Inferior parietal cortex (tissue), 1 donor: Measurements from ENCODE around the gene ZC3H6.
"Not testable (repeated sequence)": the region's sequence is repeated elsewhere in the genome, so short reads cannot be mapped to it uniquely, and the experiment has no call there.

Source experiments
- DNase-seq: peaks from one replicate; pipeline ENCODE4 v3.0.0-alpha.2; 2016; ENCODE audit errors: extremely low spot score

ZC3H6 gene

DNA sequence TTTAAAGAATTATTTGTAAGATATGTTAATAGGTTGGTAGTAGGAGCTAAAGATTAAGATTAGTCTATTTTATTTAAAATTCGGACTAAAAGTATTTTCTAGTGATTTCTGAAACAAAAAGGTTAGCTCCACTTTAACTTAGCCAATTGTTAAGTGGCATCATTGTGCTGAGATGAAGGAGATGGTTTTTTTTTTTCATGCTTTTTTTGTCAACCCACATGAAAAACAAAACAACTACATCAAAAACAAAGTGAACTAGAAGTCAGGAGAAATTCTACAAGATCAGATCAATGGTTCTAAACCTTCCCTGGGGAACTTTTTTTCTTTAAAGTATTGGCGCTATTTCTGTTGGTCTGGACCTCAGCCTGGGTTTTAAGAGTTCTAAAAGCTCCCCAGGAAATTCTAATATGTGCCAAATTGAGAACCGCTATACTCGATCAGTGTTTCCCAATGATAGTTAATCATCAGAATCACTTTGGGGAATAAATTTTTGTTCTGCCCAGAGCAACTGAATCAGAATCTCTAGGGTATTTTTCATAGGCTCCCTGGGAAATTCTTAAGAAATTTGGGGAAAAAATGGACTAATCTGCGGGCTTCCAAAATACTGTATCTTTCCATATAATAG lies 2.3 kb downstream of the ZC3H6 start:
- DNase-seq = no peak

DNA sequence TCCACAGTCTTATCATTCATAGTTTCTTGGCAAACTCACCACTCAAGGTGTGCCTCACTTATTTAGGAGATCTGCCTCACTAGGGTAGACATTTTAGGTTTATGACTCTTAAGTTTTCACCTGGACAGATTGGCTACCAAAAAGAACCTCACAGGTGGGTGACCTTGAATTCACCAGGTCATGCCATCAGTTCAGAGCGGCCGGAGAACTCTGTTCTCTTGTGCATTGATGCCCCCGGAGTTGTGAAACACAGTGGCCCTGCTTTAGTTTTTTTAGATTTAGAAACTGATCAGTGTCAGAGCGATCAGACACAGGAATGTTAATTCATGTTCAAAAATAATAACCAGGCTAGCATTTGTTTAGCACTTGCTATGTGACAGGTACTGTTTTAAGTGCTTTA lies 6.7 kb downstream of the ZC3H6 start:
- DNase-seq = not testable (repeated sequence)

DNA sequence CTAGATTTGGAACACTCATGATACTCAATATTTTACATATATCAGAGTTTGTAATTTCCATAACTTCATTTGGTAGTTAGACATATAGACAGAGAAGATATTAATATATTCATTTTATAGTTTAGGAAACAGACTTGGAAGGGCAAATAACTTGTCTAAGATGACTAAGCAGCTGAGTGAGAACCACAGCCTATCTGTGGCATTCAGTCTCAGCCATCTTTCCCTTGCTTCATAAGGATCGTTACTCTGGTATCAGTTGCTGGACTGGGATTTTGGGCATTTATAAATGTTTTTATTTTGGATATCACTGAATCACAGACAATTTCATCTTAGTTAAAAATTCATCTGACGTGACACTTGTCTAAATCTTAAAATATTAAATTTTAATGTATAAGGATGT lies 8.1 kb downstream of the ZC3H6 start:
- not testable (repeated sequence) for DNase-seq

DNA sequence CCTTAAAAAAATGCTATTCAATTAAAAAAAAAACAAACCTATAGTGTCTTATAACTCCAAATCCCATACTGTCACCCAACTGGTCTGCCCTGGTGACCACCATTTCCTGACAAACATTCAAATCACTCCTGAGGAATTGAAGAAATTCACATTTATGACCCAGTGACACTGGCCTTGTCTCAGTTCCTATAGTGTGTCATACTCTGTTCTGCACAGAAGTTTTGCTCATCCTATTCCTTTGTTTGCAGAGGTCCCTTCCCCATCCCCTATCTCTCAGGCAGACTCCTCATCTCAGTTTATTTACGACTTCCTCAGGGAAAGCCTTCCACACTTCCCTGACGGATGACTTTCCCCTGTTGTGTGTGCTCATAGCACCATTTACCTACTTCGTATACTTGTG lies 14.7 kb downstream of the ZC3H6 start:
- no peak for DNase-seq

DNA sequence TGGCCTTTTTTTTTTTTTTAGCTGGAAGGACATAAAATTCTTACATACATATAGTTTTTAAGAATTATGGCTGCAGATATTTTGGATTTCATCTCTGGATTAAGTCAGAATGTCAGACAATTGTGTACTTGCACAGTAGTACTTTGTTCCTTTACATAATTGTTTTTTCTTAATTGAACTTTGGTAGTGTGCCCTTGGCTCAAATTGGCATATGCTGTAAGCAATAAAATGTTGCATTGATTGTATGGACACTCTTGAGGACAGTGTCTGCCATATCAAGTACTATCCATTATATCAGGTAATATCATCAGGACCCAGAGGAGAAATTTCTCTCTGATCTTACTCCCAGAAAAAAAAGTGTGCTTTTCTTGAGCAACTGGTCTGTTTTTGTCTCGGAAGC lies 15.3 kb downstream of the ZC3H6 start:
- no peak for DNase-seq

DNA sequence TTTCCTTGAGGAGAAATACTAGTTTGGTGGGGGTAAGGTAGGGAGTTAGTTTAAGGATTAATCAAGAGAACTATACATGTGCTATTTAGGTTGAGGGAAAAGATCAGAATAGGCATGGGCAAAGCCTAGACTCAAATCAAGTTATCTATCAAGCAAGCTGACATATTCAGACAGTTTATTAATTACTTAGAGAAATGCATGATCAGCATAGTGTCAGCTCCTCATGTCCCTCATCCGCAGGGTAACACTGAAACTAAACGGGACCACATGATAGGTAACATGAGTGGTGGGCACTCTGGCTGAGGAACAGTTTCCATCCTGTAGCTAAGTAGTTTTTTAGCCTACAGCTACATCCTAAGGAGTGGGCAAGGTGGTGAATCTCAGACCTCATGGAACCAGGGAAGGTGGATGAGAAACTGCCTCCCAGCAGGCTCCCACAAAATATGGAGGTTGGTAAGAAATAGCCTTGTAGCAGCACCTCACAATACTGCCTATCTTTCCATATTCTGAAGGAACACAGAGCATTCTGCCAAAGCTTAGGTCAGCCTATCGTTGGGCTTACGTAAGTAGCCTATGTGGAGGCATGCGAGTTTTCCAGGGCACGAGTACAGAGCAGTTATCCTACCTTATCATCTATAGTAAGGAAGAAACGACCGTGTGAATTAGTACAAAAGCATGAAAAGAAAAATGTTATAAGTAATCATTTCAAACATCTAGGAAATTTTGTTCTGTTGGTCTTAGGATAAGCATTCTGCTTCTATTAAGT lies 18.4 kb downstream of the ZC3H6 start:
- no peak for DNase-seq

DNA sequence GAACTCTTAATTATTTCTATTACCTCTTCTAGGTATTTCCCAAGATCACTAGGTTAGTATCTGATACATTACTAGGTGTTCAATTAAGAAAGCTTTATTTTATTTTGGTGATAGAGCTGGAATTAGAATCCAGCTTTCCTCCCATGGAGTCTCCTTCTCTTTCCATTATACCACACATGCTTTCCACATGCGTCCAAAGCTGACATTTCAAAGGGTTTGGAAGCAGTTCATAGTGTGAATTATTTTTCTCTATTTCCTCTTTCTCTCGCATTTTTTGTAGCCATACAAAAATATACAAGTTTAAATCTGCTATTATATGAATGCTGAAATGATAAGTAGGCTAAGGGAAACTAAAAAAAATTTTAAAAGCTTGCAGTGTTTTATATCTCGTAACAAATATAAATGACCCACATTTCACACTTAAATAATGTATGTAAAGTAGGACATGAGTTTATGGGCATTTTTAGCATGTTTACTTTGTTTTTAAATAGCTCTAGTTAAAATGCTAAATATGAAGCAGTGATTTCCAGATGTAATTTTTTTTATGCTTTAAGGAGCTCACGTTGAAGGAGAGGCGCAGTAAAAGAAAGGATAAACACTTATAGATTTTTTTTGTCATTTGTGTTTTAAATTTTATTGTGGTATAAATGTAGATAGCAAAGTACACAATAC lies 20.1 kb downstream of the ZC3H6 start:
- DNase-seq = no peak

DNA sequence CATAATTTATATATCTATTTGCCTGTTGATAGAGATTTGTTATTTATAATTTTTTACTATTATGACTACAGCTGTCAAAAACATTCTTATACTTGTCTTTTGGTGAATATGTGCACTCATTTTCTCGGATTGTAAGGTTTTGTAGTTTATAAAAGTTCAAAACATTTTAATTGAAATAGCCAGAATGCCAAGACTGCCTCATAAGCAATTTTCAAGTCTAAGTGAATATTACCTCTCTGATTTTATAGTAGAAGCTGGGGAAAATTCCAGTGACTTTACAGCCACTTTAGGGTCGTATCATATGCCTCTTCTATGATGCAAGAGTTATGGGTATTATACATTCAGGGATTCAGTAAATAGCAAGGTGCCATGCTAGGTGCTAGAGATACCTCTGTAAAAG lies 21.0 kb downstream of the ZC3H6 start:
- no peak for DNase-seq

DNA sequence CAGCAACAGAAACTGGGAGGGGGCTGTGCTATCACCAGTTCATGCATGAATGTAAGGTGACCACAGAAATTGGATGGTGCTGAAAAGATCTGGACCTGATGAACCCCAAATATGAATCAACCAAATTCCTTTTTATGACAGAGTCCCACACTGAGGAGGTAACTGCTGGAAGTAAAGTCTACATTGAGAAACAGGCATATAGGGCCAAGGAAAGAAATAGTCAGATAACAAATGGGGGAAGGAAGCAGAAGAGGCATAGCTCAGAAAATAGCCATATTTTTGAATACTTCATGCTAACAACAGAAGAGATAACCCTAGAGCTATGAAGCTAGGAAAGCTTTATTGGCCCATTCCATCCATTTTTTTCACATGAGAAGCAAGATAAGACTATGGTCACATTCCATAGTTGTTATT lies 25.8 kb downstream of the ZC3H6 start:
- DNase-seq = no peak

DNA sequence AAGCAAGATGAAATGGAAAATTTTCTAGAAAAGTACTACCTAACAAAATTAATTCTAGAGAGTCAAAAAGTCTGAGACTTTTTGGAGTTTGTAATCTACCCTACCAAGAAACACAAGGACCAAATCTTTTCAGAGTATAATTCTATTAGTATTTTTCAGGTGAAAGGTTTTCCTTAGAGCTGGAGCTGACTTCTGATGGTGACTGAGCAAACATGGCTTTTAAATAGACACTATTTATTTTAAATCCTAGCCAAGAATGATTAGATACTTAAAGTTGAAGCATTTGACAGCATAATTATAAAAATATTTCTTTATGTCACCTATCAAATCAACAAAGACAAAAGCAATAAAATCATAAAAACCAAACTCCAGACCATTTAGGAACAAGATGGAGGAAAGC lies 26.6 kb downstream of the ZC3H6 start:
- no peak for DNase-seq

DNA sequence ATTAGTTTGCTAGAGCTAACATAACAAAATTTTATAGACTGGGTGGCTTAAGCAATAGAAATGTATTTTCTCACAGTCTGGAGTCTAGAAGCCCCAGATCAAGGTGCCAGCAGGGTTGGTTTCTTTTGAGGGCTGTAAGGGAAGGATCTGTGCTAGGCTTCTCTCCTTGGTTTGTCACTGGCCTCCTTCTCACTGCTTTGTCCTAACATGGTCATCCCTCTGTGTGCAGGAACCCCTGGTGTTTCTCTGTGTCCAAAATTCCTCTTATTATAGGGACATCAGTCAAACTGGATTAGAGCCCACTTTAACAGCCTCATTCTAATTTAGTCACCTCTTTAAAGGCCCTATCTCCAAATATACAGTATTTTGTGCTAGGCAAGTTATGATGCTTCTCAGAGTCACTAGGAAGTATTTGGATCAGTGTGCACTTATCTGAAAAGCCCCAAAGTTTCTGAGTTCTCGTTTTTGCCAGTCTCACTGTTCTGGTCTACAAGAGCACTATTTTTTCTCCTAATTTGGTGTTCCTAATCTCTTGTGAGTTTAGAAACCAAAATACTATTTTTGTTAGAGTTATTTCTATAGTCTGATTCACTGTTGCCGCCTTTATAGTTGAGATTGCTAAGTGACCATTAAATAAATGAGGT lies 29.0 kb downstream of the ZC3H6 start:
- no peak for DNase-seq

DNA sequence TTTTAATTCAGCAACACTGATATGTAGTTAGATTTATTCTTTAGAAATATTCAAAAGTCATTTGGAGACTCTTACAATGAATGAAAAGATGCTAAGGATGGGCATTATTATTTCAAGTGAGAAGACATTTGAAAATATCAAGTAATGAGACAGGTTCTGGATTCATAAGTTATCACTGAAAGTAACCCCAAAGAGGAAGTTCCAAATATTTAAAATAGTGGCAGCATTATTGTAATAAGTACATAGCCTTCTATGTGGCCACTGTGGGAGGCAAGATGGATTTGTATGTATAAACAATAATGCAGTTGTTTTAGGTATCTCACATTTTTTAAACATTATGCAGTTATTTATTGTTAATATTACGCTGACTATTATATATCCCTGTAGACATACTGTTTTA lies 29.7 kb downstream of the ZC3H6 start:
- no peak for DNase-seq

DNA sequence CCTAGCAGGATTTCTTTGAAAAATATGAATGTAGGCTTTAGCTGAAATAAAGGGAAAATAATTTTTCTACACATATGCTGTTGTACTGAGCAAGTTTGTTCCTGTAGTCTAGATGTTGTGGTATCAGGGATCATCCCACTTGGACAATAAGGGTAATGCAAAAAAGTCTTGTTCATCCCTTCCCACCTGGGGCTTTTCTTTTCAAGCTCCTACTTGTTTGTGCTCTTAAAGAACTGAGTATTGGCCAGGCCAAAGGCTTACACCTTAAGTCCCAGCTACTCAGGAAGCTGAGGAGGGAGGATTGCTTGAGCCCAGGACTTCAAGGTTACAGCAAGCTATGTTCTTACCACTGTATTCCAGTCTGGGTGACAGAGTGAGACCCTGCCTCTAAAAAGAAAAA lies 35.5 kb downstream of the ZC3H6 start:
- DNase-seq = no peak

DNA sequence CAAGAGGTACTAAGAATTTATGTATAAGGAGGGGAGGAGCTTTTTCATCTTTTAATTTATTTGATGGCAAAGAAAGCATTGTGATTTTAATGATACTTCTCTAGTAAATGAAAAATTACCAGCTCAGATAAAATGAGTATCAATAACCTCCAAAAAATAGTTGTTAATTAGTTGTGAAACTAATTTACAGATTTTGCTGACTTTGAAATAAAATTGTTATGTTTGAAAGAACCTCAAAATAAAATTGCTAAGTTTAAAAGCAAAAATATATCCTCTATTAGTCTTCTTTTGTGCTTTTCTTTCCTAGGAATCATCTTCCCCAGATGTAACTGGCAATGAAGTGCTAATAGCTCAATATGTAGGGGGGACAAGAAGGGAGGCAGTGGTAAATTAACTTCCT lies 36.5 kb downstream of the ZC3H6 start:
- no peak for DNase-seq

DNA sequence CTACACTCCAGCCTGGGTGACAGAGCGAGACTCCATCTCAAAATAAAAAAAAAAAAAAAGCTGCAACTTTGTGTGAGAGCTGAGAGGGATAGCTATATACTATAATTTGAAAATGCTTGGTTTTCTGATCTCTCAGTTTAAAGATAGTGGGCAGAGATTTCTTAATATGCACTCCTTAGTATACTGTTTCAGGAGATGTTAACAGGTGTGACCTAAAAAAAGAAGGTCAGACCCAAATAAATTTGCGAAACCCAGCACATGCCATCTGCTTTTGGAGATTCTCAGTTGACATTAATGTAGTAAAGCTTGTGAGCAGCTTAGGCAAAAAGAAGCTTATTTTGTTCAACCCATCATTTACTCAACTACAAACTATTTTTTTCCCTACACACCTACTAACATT lies 37.4 kb downstream of the ZC3H6 start:
- no peak for DNase-seq

DNA sequence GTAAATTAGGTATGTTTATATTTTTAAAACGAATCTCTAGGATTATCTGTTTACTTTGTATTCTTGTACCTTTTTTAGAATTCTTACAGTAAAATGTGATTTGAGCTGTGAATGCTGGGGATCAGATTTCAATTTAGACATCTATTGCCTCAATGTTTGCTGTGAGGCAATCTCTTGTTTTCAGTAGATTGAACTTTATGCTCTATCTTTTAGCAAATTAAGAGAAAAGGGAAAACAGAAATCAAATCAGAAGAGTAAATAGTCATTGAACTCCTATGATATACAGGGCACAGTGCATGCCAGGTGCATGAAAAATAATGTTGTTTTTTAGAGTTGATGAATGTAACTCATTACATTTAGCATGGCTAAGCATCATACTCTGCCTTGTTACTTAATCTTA lies 39.5 kb downstream of the ZC3H6 start:
- DNase-seq = no peak

DNA sequence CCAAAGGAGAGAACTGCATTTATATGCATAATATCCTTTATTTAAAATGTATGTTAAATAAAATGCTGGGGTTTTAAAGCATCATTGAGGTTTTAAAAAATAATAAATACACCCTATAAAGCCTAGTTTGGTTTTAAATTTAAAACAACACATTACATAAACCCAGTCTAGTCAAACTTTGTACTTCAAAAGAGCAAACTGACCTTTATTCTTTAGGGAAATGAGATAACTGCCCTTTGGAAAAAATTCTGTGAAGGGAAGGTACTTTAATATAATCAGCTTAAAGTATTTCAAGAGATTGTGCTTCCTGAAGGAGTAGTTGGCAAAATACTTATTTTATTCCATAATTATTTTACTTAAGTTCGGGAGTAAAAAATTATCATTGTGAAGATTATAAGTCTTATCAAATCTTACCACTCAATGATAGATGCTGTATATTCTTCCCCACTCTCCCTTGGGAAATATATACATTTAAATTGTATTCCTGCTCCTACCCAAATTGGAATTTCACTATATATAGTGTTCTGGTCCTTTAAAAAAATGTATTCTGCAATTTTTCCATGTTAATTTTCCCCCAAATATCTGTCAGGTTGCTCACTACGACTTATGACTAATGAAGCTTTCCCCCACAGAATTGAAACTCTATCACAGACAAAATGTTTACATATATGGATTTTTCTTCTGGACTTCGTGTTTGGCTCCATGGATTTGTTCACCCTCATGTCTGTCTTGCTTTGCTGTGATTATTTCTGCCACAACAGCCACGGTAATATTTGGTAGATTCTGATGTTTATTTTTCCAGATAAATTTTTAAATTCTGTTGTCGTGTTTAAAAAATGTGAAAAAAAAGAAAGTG lies 42.1 kb downstream of the ZC3H6 start:
- DNase-seq = no peak

DNA sequence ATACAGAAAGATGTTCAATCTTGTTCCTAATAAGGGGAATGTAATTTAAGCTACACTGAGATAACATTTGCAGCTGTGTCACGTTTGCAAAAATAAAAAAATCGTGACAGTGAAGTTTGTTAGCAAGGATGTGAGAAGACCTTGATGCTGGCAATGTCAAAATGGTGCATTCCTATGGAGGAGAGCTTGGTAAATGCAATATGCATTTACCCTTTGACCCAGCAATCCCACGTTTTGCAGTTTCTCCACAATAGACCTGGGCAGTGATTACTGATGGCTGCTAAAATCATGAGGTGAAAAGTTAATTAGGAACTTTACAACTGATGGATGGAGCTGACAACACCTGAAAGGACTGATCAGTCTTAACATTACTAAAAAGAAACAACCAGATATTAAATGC lies 43.1 kb downstream of the ZC3H6 start:
- no peak for DNase-seq

DNA sequence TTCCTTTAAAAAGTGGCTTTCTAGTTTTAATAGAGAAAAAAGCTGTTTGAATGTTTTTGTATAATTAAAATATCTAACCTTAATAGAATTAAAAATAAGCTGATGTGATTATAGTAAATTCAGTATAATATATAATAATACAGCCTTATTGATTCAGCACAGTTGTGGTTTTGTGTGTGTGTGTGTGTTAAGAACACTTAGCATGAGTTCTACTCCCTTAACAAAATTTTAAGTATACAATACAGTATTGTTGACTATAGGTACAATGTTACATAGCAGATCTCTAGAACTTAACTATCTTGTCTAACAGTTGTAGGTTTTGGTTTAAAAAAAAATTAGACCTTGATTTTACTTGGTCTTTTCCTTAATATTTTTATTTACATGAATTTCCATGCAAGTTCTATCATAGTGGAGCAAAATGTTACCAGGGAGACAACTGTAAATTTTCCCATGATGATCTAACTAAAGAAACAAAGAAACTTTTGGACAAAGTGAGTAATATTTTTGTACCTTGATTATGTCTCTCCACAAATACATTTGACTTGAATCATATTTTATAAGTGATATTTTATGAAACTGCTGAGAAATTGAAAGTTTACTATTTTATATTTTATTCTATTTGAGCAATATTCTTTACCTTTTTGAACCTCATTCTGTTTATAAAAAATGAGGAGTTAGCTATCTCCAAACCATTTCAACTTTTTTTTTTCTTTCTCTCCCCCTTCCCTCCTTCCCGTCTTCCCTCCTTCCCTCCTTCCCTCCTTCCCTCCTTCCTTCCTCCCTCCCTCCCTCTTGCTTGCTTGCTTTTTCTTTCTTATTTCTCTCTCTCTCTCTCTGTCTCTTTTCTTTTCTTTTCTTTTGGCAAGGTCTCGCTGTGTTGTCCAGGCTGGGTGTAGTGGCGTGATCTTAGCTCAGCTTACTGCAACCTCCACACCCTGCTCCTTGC lies 46.3 kb downstream of the ZC3H6 start:
- no peak for DNase-seq

DNA sequence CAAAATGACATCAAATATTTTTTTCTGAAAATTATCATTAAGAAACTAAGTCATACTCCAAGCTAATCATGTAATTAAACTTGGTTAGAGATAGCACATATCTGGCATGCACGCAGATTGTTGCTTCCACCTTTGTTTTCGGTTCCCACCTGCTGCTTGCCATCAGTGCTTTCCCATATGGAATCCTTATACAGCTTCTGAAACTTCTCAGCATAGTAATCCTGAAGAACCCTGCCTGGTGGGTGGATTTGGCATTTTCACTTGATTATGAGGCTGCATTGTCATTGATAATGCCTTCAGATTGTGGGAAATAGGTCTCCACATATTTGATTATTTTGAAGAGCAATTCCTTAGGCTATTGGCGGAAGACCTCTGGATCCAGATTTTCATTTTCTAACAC lies 47.5 kb downstream of the ZC3H6 start:
- no peak for DNase-seq
